ENCODE measurements around the gene ADRA1B. TPM values are rescaled to one million over a fixed set of nuclear protein-coding genes. Genes with fewer than 3 reads are reported as not detected.

Gene ADRA1B
- total RNA-seq, 2 donors from 2014 or later: 0.14 to 0.74 TPM

DNA sequence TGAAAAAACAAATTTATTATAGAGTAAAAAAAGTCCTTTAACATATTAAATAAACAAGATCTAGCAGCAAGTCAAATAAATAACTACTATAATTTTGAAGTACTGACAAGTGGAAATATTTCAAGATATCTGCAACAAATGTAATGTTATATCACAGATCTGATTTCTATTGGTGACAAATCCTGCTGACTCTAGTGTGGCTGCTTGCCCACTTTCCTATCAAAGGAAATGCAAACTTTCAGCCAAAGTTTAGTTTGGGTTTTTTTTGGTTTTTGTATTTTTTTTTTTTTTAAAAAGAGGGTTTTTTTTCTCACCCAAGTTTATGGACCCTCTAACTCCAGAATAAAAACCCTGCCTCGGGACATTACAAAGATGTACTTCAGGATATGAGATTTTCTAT lies 12.9 kb downstream of the ADRA1B start:
- intact Hi-C loops (cut with DNase I): no loop called here
- 77% methylated on average over 1 of the region's 1 CpG for WGBS

DNA sequence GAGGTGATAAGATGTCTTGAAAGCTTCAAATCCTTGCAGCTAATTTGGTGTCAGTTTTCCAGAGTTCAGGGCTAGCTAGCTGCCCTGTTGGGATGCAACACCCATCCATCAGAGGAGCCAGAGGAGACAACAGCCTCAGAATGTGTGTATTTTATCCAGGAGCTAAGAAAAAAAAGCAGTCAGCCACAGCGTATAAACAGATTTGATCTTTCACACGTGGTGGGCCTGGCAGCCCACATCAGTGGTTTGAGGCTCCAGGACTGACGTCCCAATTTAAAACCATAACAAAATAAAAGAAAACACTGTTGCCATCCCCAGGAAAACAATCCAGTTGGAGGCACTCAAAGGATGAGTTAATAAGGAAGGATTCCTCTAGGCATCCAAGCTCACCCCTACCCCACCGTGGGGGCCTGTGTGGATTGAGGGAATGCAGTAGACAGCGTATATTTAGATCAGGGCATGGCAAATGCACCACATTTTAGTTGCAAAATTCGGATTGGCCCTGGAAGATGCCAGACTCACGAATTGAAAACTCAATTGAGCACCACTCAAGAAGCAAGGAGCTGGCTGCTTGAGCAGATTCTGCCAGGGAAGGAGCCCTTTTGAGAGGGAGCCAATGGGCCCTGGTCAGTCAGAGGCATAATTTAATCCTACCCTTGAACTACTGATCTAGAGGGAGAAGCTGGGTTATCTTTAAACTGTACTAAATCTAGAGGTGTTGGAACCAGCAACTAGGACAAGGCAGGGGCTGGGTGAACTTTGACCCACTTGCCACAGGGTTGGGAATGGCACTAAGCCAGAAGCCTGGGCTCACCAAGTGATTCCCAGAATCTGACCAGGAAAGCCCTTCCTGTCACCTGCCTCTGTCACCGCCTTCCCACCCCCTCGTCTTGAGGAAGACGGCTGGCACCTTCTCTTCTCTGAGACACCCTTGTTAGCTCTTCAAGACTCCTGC lies 17.5 kb downstream of the ADRA1B start:
- Histone ChIP-seq H3K4me3 (no peak overlapping the region), H3K9me3 (no peaks in the 10 kb centered on the region), H3K36me3 (no peaks in the 10 kb centered on the region), H3K4me1 (replicated peaks) (no peaks in the 10 kb centered on the region), H3K27me3 (replicated peaks; ENCODE audit: insufficient read depth) (no peaks in the 10 kb centered on the region), H3K27ac (no peak overlapping the region)
- WGBS: 73% methylated on average over 10 of the region's 10 CpGs
- intact Hi-C loops (cut with DNase I): no loop called here
- no peak for TF ChIP-seq POLR2A (IDR thresholded peaks at IDR 0.05)
- TF ChIP-seq, protein P1, sequence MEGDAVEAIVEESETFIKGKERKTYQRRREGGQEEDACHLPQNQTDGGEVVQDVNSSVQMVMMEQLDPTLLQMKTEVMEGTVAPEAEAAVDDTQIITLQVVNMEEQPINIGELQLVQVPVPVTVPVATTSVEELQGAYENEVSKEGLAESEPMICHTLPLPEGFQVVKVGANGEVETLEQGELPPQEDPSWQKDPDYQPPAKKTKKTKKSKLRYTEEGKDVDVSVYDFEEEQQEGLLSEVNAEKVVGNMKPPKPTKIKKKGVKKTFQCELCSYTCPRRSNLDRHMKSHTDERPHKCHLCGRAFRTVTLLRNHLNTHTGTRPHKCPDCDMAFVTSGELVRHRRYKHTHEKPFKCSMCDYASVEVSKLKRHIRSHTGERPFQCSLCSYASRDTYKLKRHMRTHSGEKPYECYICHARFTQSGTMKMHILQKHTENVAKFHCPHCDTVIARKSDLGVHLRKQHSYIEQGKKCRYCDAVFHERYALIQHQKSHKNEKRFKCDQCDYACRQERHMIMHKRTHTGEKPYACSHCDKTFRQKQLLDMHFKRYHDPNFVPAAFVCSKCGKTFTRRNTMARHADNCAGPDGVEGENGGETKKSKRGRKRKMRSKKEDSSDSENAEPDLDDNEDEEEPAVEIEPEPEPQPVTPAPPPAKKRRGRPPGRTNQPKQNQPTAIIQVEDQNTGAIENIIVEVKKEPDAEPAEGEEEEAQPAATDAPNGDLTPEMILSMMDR (IDR thresholded peaks at IDR 0.05): no peak
- DNase-seq (ENCODE audit: low spot score): no peak

More for the DNA sequence above, 12.9 kb downstream of the ADRA1B start:
- DNase-seq (ENCODE audit: low spot score): no peak
- Histone ChIP-seq H3K27me3 (replicated peaks; ENCODE audit: insufficient read depth) (no peaks in the 10 kb centered on the region), H3K4me1 (replicated peaks) (no peaks in the 10 kb centered on the region), H3K4me3 (no peak overlapping the region), H3K9me3 (no peaks in the 10 kb centered on the region), H3K27ac (no peak overlapping the region), H3K36me3 (no peaks in the 10 kb centered on the region)
- TF ChIP-seq POLR2AphosphoS5 (IDR thresholded peaks at IDR 0.05) (no peak), POLR2A (IDR thresholded peaks at IDR 0.05) (no peak)
- TF ChIP-seq, protein P1 (IDR thresholded peaks at IDR 0.05): no peak

DNA sequence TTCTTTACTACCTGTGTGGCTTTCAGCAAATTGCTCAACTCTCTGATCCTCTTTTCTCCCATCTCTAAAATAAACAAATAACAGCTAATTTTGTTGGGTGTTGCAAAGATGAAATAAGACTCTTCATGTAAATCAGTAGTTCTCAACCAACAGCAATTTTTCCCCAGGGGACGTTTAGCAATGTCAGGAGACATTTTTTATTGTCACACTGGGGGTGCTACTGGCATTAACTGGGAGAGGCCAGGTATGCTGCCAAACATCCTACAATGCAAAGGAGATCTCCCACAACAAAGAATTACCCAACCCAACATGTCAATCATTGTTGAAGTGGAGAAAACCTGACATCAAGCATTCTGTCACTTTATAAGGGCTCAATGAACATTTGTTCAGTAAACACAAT lies 19.7 kb downstream of the ADRA1B start:
- Histone ChIP-seq H3K36me3 (no peaks in the 10 kb centered on the region), H3K27me3 (replicated peaks; ENCODE audit: insufficient read depth) (no peaks in the 10 kb centered on the region), H3K4me3 (no peak overlapping the region), H3K9me3 (no peaks in the 10 kb centered on the region), H3K4me1 (replicated peaks) (no peaks in the 10 kb centered on the region), H3K27ac (no peak overlapping the region)
- intact Hi-C loops (cut with DNase I): no loop called here
- 57% methylated on average over 1 of the region's 1 CpG for WGBS
- no peak for DNase-seq (ENCODE audit: low spot score)
- TF ChIP-seq POLR2A (IDR thresholded peaks at IDR 0.05): no peak
- TF ChIP-seq POLR2AphosphoS5 (IDR thresholded peaks at IDR 0.05): no peak
- TF ChIP-seq, protein P1 (IDR thresholded peaks at IDR 0.05): no peak

DNA sequence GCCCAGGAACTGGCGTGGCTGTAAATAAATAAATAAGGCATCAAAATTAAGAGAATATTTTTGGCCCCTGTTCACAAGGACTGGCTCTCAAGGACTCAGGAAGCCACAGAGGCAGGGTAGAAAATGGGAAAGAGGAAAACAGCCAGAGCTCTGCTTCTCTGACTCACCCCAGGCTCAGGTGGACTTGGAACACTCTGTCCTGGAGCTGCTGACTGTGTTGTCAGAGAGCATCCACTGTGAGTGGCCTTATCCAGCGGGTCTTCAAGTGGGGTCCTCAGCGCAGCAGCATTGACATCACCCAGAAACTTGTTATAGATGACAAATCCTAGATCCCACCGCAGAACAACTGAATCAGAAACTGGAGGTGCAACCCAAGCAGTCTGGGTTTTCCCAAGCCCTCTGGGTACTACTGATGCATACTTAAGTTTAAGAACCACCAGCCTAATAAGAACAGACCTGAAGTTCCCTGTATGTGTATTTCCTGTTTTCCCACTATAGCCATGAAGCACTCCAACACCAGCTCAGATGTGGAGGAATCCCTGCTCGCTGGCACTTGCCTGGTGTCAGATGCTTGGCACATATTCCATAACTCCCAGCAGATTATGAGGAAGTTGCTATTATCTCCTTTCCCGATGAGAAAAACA lies 20.5 kb downstream of the ADRA1B start:
- TF ChIP-seq POLR2A (IDR thresholded peaks at IDR 0.05) (no peak), POLR2AphosphoS5 (IDR thresholded peaks at IDR 0.05) (no peak)
- TF ChIP-seq, protein P1 (IDR thresholded peaks at IDR 0.05): no peak
- H3K27ac ChIP-seq: peak overlapping the region; percentile 6 to 15

More for the DNA sequence above, 20.5 kb downstream of the ADRA1B start:
- WGBS: 51% methylated on average over 6 of the region's 6 CpGs
- intact Hi-C loops (cut with DNase I): no loop called here
- no peaks in the 10 kb centered on the region for H3K4me1 ChIP-seq (replicated peaks)
- no peaks in the 10 kb centered on the region for H3K9me3 ChIP-seq
- H3K36me3 ChIP-seq: no peaks in the 10 kb centered on the region
- no peaks in the 10 kb centered on the region for H3K27me3 ChIP-seq (replicated peaks; ENCODE audit: insufficient read depth)
- no peak for DNase-seq (ENCODE audit: low spot score)
- H3K4me3 ChIP-seq: no peak overlapping the region
